Prostate gland (tissue), 2 donors: ENCODE results near the gene SPIRE2. TPM values are rescaled to one million over a fixed set of nuclear protein-coding genes. Genes with fewer than 3 reads are reported as not detected.
A peak's percentile ranks its signal among the peaks of the same experiment; 100 is the strongest.
"Not testable (repeated sequence)": the region's sequence is repeated elsewhere in the genome, so short reads cannot be mapped to it uniquely, and the experiment has no call there.

ENCODE experiments used
- DNase-seq: peaks from one replicate; pipeline ENCODE4 v3.0.0-alpha.2; 2019; ENCODE audit warnings: low spot score
- H3K27ac ChIP-seq, 2 donors: fragments of 200-600 bp; sonication (generic); 2 replicates each; pipeline ENCODE4 v1.5.1; 2017 to 2019
- H3K27me3 ChIP-seq: fragments of 200-600 bp; sonication (generic); replicated peaks from 2 replicates; pipeline ENCODE4 v1.5.1; 2019; ENCODE audit not compliant: insufficient read depth
- H3K36me3 ChIP-seq, 2 donors: fragments of 200-600 bp; sonication (generic); 1 replicate in 1 of 2; 2 replicates in 1 of 2; pipeline versions ENCODE4 v1.5.1 to v1.8.1; 2017 to 2019
- H3K4me1 ChIP-seq: fragments of 200-600 bp; sonication (generic); replicated peaks from 2 replicates; pipeline ENCODE4 v1.5.1; 2019
- H3K4me3 ChIP-seq, 2 donors: fragments of 200-600 bp; sonication (generic); 2 replicates each; pipeline ENCODE4 v1.5.1; 2017 to 2019
- H3K9me3 ChIP-seq: fragments of 200-600 bp; sonication (generic); 2 replicates; pipeline ENCODE4 v1.5.1; 2017
- CTCF ChIP-seq, 4 experiments: fragments of 200-600 bp in 2 of 4; fragments of 450-650 bp in 2 of 4; sonication (generic) in 2 of 4; IDR thresholded peaks; 1 replicate in 3 of 4; 2 replicates in 1 of 4; pipeline ENCODE4 v1.5.1; 2016 to 2019; ENCODE audit warnings: antibody characterized with exemption in 4 of 4, mild to moderate bottlenecking in 2 of 4, moderate library complexity in 2 of 4
- POLR2A ChIP-seq: fragments of 450-650 bp; IDR thresholded peaks from one replicate; pipeline ENCODE4 v1.6.1; 2016; ENCODE audit warnings: antibody characterized with exemption, mild to moderate bottlenecking
- POLR2AphosphoS5 ChIP-seq: sonication (generic); formaldehyde crosslinking; IDR thresholded peaks from one replicate; pipeline ENCODE4 v1.6.1; 2017; ENCODE audit warnings: antibody characterized with exemption
- WGBS: methylation state at CpG from one replicate; pipeline ENCODE4 v1.1.5; 2018; 5-methylcytosine and 5-hydroxymethylcytosine counted together
- intact Hi-C: fragments of 100-400 bp; cut with DNase I; formaldehyde crosslinking; loops from one replicate; pipeline ENCODE4 v1.14.2; 2022
- total RNA-seq, 2 donors: library from RNA; depleted of rRNA; stranded (reverse); fragments of >200 nt; gene quantifications; one replicate each; pipeline ENCODE4 v1.1.0, GENCODE V29; 2016

The SPIRE2 gene
- total RNA-seq, 2 donors from 2014 or later = 13.7 to 15.5 TPM

- Histone ChIP-seq H3K4me3 (no peak overlapping the region), H3K27ac (no peak overlapping the region), H3K9me3 (no peaks in the 10 kb centered on the region), H3K36me3 (no peaks in the 10 kb centered on the region), H3K27me3 (no peaks in the 10 kb centered on the region), H3K4me1 (peaks cover 15% of the 10 kb centered on the region)
- WGBS = 89% methylated on average over 29 of the region's 30 CpGs
- DNase-seq = no peak
- intact Hi-C loops = no loop called here
- TF ChIP-seq CTCF (IDR thresholded peaks at IDR 0.05) (no peak), POLR2AphosphoS5 (no peak), POLR2A (no peak)
Observed at GRCh38 chr16:89913408-89914387, 85.4 kb downstream of the SPIRE2 start.

- WGBS = 69% methylated on average over 11 of the region's 11 CpGs
- H3K36me3 ChIP-seq, H3K4me3 ChIP-seq, H3K9me3 ChIP-seq, DNase-seq, intact Hi-C loops, H3K27me3 ChIP-seq, H3K27ac ChIP-seq: not testable (repeated sequence)
- peaks cover 13% of the 10 kb centered on the region for H3K4me1 ChIP-seq
Observed at GRCh38 chr16:89914642-89915285, 86.5 kb downstream of the SPIRE2 start.

- no peaks in the 10 kb centered on the region for H3K36me3 ChIP-seq
- WGBS = 82% methylated on average over 36 of the region's 40 CpGs
- H3K4me3 ChIP-seq = no peak overlapping the region
- peaks cover 11% of the 10 kb centered on the region for H3K4me1 ChIP-seq
- no peaks in the 10 kb centered on the region for H3K9me3 ChIP-seq
- intact Hi-C loops = no loop called here
- H3K27ac ChIP-seq = no peak overlapping the region
- DNase-seq = no peak
- TF ChIP-seq POLR2A (no peak), POLR2AphosphoS5 (no peak), CTCF (IDR thresholded peaks at IDR 0.05) (no peak)
- no peaks in the 10 kb centered on the region for H3K27me3 ChIP-seq
Observed at GRCh38 chr16:89915303-89916232, 87.3 kb downstream of the SPIRE2 start.

GRCh38 chr16:89917773-89918452, 89.6 kb downstream of the SPIRE2 start:
- Histone ChIP-seq H3K9me3 (no peaks in the 10 kb centered on the region), H3K4me3 (peak overlapping the region; percentile 2 to 18), H3K4me1 (peaks cover 11% of the 10 kb centered on the region), H3K27ac (no peak overlapping the region), H3K27me3 (no peaks in the 10 kb centered on the region), H3K36me3 (no peaks in the 10 kb centered on the region)
- WGBS = 0% methylated on average over 39 of the region's 39 CpGs
- DNase-seq = peak; percentile 43
- TF ChIP-seq POLR2AphosphoS5 (peak; percentile 55), CTCF (IDR thresholded peaks at IDR 0.05) (no peak), POLR2A (peak; percentile 22)
- intact Hi-C loops = no loop called here
